ENCODE results near the gene TRIM14.
"Not testable (repeated sequence)": the region's sequence is repeated elsewhere in the genome, so short reads cannot be mapped to it uniquely, and the experiment has no call there.

Gene TRIM14

GRCh38 chr9:98104445-98104881, 14.6 kb downstream of the TRIM14 start:
- no peak for DNase-seq

- DNase-seq: peak; percentile 33
Measured at GRCh38 chr9:98101868-98102273, 17.2 kb downstream of the TRIM14 start.

DNA sequence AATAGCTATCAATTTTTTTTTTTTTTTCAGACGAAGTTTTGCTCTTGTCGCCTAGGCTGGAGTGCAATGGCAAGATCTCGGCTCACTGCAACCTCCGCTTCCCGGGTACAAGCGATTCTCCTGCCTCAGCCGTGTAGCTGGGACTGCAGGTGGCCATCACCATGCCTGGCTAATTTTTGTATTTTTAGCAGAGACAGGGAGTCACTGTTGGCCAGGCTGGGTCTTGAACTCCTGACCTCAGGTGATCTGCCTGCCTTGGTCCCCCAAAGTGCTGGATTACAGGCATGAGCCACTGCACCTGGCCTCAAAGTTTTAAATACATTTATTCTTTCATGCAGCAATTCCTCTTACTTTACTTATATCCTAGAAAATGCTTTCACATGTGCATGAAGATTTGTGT, 17.6 kb downstream of the TRIM14 start:
- DNase-seq: no peak

DNA sequence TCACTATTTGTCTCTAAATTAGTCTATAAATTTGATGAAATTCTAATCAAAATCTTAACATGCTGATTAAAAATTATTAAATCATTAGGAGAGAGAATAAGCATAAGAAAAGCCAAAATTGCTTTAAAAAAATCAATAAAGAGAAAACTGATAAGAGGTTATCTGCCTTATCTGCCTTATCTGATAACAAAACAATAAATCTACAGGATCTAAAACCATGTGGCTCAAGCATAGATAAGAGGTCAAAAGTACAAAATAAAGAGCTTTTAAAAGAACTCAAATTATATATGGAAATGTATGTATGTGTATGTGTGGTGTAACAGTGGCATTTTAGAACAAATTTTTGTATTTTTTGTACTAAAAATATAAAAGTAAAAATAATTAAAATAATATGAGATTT, 18.6 kb downstream of the TRIM14 start:
- DNase-seq: no peak

DNA sequence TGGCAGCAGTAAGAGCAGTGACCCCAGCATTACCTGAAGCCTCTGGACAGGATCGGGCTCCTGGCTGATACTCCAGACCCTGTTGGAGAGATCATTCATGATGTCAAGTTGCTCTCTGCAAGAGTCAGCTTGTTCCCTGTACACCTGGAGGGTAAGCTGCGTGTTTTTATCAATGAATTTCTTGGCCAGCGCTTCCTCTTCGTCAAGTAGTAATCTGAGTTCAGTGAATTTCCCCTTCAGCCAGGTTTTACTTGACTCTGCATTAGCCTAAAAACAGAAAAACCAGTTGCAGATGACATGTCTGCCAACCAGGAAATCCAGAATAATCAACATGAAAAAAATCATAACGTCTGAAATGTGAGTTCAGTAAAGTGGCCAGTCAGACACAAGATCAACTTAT, 19.1 kb downstream of the TRIM14 start:
- DNase-seq: no peak

DNA sequence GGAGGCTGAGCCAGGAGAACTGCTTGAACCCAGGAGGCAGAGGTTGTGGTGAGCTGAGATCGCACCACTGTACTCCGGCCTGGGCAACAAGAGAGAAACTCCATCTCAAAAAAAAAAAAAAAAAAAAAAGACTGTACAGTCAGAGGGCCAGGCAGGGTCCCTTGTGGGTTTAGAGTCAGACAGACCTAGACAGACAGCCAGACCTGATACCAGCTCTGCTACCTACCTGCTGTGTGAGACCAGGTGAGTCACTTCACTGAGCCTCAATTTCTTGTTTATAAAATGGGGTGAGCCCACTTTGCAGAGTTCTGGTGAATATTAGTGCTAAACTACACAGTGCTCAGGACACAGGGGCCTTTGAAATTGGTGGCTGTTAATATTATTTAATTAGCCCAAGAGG, 19.7 kb downstream of the TRIM14 start:
- DNase-seq: no peak

DNA sequence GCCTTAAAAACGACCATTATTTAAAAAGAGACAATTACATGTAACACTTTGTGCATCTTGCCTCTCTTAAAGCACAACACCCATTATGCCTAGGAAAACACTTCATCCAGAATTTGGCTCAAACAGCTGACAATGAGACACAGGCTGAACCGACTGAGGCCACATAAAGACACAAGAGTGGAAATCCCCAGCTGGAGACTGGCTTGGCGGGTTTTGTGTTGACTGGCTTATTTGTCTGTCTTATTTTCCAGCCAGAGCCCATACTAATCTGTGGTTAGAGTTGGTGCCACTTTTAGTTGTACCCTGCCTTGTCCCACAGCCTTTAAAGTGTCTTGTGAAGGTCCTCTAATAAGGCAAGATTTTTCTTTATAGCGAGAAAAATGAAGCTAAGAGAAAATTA, 21.2 kb downstream of the TRIM14 start:
- no peak for DNase-seq

GRCh38 chr9:98096091-98096490, 22.9 kb downstream of the TRIM14 start:
- DNase-seq: no peak

DNA sequence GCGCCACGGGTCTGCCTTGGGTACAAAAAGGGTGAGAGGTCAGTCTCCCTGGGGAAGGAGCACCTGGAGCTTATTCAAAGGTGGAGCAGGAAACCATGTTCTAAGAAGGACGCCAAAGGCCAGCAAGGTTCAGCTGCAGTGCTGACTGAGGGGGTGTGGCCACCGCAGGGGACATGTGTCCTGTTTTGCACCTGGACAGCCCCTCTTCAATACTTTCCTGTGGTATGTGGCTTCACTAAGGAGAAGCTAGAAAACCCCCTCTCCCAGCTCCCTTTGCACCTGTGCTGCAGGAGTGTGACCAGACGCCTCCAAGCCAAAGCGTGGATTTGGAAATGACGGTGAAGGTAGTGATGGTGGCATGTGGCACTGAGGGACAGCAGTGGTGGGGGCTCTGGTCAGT, 23.6 kb downstream of the TRIM14 start:
- no peak for DNase-seq

DNA sequence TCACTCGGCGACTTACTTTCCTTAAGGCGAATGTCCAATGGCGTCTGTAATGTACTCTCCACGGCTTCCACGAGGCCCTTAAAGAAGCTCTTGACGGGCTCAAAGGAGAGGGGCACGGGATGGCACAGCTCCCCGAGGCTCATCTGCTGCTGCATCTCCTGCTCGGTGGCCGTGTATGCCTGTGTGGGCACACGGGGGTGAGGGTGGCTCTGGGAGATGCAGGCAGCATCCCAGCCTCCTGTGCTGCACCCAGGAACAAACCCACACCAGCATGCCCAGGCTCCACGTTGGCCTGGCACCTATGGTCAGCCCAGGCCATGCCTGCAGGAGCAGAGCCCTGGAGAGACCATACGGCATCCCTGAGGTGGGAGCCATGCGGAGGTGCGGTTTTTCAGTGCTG, 24.2 kb downstream of the TRIM14 start:
- DNase-seq: no peak

GRCh38 chr9:98094316-98094715, 24.7 kb downstream of the TRIM14 start:
- no peak for DNase-seq

- DNase-seq: no peak
Measured at GRCh38 chr9:98092613-98092931, 26.4 kb downstream of the TRIM14 start.

DNA sequence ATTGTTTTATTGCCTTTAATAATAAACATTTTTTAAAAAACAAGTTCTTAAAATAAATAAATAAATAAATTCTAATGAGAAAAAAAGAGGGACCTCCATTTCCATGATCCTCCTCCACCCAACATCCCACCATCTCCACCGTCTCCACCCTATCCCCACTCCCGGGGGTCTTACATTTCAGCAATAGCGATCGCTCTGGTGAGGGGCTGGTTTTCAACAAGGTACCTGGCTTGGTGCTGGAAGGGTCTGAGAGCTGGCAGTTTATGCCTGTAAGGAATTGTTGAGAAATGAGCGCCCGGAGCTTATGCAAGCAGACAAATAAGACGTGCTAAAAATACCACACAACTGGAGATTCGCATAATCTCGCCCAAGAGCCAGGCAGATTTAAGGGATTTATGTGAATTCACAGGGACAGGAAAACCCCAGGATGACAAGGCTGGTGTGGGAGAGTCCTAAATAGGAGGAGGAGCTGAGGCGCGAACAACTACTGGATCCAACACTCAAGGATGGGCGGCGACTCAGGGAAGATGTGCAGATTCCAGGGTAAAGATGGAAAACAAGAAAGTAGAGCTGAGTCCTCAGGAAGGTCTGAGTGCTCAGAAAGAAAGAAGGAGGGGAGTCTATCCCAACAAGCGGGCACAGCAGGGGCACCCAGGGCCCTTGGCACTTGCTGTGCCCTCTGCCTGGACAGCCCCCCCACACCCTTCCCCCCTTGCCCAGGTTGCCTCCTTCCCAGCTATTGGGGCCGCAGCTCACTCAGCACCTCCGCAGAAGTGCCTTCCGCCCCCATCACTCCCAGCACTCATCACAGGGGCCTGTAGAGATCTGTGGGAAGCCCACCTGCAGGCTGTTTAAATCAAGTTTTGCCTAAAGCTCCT, 27.0 kb downstream of the TRIM14 start:
- peak; percentile 29 for DNase-seq

DNA sequence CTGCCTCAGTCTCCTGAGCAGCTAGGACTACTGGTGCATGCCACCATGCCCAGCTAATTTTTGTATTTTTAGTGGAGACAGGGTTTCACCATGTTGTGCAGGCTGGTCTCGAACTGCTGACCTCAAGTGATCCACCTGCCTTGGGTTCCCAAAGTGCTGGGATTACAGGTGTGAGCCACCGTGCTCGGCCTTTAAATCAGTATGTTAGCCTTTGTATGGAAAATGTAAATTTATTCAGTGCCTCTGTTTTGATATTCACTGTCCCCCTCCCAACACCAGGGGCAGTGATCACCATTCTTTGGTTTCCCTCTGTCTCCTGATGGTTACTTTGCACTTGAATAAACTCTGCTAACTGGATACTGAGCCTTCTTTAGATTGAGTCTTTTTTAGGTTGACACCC, 28.3 kb downstream of the TRIM14 start:
- DNase-seq: not testable (repeated sequence)

GRCh38 chr9:98087420-98088354, 31.3 kb downstream of the TRIM14 start:
- peak; percentile 86 for DNase-seq

- DNase-seq: no peak
Measured at GRCh38 chr9:98086461-98086860, 32.6 kb downstream of the TRIM14 start.

GRCh38 chr9:98085944-98086343, 33.1 kb downstream of the TRIM14 start:
- peak; percentile 56 for DNase-seq

DNA sequence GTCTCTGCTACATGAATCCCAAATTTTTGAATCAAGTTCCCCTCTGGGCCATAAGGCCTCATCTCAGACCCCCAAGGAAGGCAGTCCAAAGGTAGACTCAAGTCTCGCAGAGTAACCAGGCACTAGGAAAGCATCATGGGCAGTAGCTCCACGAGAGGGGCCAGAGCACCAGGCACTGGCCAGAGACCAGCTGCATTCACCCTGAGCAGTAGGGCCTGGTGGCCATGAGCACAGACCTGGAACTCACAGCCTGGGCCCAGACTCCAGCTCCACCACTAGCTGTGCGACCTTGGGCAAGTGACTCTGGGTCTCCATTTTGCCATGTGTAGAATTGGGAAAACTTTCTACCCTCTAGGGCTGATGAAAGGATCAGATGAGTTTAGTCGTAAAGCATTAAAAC, 34.0 kb downstream of the TRIM14 start:
- no peak for DNase-seq

- DNase-seq: no peak
Measured at GRCh38 chr9:98084396-98084795, 34.6 kb downstream of the TRIM14 start.

- DNase-seq: no peak
Measured at GRCh38 chr9:98083566-98084183, 35.3 kb downstream of the TRIM14 start.

- DNase-seq: no peak
Measured at GRCh38 chr9:98083061-98083501, 35.9 kb downstream of the TRIM14 start.

GRCh38 chr9:98081477-98082219, 37.4 kb downstream of the TRIM14 start:
- no peak for DNase-seq

DNA sequence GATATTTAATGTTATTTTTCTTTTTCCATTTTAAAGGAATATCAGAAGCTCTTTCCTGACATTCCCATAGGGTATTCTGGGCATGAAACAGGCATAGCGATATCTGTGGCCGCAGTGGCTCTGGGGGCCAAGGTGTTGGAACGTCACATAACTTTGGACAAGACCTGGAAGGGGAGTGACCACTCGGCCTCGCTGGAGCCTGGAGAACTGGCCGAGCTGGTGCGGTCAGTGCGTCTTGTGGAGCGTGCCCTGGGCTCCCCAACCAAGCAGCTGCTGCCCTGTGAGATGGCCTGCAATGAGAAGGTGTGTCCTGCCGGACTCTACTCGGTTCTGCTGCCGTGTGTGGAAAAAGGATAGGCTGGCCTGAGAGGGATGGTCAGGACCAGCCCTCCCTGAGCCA, 38.2 kb downstream of the TRIM14 start:
- no peak for DNase-seq

Data from eye (tissue), 1 donor.